ENCODE results near the gene PSRC1. TPM values are rescaled to one million over a fixed set of nuclear protein-coding genes. Genes with fewer than 3 reads are reported as not detected.

The PSRC1 gene
- total RNA-seq, 4 donors from 2014 or later: 3.8 to 11.4 (median 7.5) TPM

GRCh38 chr1:109295712-109296415, 12.9 kb upstream of the PSRC1 start:
- no peak for DNase-seq
- Histone ChIP-seq H3K27me3 (no peaks in the 10 kb centered on the region), H3K4me1 (no peaks in the 10 kb centered on the region), H3K27ac (no peak overlapping the region), H3K36me3 (no peaks in the 10 kb centered on the region), H3K4me3 (no peak overlapping the region), H3K9me3 (no peaks in the 10 kb centered on the region)
- intact Hi-C loops (cut with DNase I; ENCODE audit: low total_unique reads): no loop called here
- TF ChIP-seq POLR2A (IDR thresholded peaks at IDR 0.05) (no peak), CTCF (IDR thresholded peaks at IDR 0.05) (no peak)

- no peak for TF ChIP-seq CTCF (IDR thresholded peaks at IDR 0.05)
- TF ChIP-seq POLR2A (IDR thresholded peaks at IDR 0.05): no peak
- DNase-seq: no peak
- Histone ChIP-seq H3K27me3 (no peaks in the 10 kb centered on the region), H3K9me3 (no peaks in the 10 kb centered on the region), H3K36me3 (no peaks in the 10 kb centered on the region), H3K27ac (no peak overlapping the region), H3K4me3 (no peak overlapping the region), H3K4me1 (no peaks in the 10 kb centered on the region)
- intact Hi-C loops (cut with DNase I; ENCODE audit: low total_unique reads): no loop called here
Measured at GRCh38 chr1:109294481-109294880, 11.5 kb upstream of the PSRC1 start.

GRCh38 chr1:109293026-109293425, 10.1 kb upstream of the PSRC1 start:
- H3K4me1 ChIP-seq: no peaks in the 10 kb centered on the region
- intact Hi-C loops (cut with DNase I; ENCODE audit: low total_unique reads): no loop called here

GRCh38 chr1:109292364-109292763, 9.4 kb upstream of the PSRC1 start:
- H3K27me3 ChIP-seq: no peaks in the 10 kb centered on the region
- TF ChIP-seq POLR2A (IDR thresholded peaks at IDR 0.05) (no peak), CTCF (IDR thresholded peaks at IDR 0.05) (no peak)
- intact Hi-C loops (cut with DNase I; ENCODE audit: low total_unique reads): no loop called here

More at GRCh38 chr1:109293026-109293425, 10.1 kb upstream of the PSRC1 start:
- Histone ChIP-seq H3K4me3 (no peak overlapping the region), H3K9me3 (no peaks in the 10 kb centered on the region), H3K27me3 (no peaks in the 10 kb centered on the region), H3K27ac (no peak overlapping the region), H3K36me3 (no peaks in the 10 kb centered on the region)
- TF ChIP-seq POLR2A (IDR thresholded peaks at IDR 0.05) (no peak), CTCF (IDR thresholded peaks at IDR 0.05) (no peak)
- DNase-seq: no peak

GRCh38 chr1:109290998-109291397, 8.1 kb upstream of the PSRC1 start:
- Histone ChIP-seq H3K4me3 (no peak overlapping the region), H3K4me1 (no peaks in the 10 kb centered on the region), H3K9me3 (no peaks in the 10 kb centered on the region), H3K27me3 (no peaks in the 10 kb centered on the region), H3K27ac (no peak overlapping the region), H3K36me3 (no peaks in the 10 kb centered on the region)
- TF ChIP-seq CTCF (IDR thresholded peaks at IDR 0.05): no peak
- no peak for DNase-seq
- intact Hi-C loops (cut with DNase I; ENCODE audit: low total_unique reads): no loop called here

More at GRCh38 chr1:109292364-109292763, 9.4 kb upstream of the PSRC1 start:
- Histone ChIP-seq H3K36me3 (no peaks in the 10 kb centered on the region), H3K4me3 (no peak overlapping the region), H3K27ac (no peak overlapping the region), H3K4me1 (no peaks in the 10 kb centered on the region), H3K9me3 (no peaks in the 10 kb centered on the region)
- no peak for DNase-seq

All from uterus (tissue), 4 donors.